HFF-Myc (cell line): Measurements from ENCODE around the gene FARP2.

ENCODE experiments used
- DNase-seq: peaks from one replicate; pipeline ENCODE4 v3.0.0-alpha.2; 2011; ENCODE audit warnings: low read depth; ENCODE audit errors: extremely low read depth
- H3K4me3 ChIP-seq: replicated peaks from 2 replicates; pipeline ENCODE4 v1.5.1; 2011; ENCODE audit warnings: low read depth, mild to moderate bottlenecking, control low read depth, low read length
- TF ChIP-seq, protein P1 (sequence below): IDR thresholded peaks from 2 replicates; pipeline ENCODE4 v1.5.1; 2012; ENCODE audit warnings: mild to moderate bottlenecking, low read depth, low read length, control low read depth; ENCODE audit errors: missing control alignments

The FARP2 gene

DNA sequence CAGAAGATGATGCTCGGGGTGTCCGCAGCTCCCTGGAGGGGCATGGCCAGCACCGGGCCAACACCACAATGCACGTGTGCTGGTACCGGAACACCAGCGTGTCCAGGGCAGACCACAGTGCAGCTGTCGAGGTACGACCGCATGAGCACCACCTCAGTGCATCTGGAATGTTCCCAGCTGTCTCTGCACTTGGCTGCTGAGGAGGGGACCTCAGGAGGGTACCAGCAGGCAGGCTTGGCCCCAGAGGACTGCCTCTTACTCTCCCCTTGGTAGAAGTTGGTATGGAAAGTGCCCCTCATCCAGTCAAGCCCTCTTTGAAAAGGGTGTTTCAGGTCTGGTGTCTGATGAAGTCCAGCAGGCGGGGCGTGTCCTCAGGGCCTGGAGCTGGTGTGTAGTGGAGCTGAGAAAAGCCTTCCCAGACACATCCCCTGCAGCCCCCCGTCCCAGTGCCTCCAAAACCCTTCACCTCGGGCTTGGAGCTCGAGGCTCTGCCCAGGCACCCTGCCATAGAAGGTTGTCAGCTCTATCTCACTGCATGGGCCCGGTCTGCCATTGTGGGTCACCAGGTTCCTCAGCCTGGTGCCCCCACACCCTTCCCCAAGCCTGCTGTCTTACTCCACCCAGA, 135.6 kb downstream of the FARP2 start:
- H3K4me3 ChIP-seq: no peak overlapping the region
- TF ChIP-seq, protein P1, sequence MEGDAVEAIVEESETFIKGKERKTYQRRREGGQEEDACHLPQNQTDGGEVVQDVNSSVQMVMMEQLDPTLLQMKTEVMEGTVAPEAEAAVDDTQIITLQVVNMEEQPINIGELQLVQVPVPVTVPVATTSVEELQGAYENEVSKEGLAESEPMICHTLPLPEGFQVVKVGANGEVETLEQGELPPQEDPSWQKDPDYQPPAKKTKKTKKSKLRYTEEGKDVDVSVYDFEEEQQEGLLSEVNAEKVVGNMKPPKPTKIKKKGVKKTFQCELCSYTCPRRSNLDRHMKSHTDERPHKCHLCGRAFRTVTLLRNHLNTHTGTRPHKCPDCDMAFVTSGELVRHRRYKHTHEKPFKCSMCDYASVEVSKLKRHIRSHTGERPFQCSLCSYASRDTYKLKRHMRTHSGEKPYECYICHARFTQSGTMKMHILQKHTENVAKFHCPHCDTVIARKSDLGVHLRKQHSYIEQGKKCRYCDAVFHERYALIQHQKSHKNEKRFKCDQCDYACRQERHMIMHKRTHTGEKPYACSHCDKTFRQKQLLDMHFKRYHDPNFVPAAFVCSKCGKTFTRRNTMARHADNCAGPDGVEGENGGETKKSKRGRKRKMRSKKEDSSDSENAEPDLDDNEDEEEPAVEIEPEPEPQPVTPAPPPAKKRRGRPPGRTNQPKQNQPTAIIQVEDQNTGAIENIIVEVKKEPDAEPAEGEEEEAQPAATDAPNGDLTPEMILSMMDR: no peak
- no peak for DNase-seq

DNA sequence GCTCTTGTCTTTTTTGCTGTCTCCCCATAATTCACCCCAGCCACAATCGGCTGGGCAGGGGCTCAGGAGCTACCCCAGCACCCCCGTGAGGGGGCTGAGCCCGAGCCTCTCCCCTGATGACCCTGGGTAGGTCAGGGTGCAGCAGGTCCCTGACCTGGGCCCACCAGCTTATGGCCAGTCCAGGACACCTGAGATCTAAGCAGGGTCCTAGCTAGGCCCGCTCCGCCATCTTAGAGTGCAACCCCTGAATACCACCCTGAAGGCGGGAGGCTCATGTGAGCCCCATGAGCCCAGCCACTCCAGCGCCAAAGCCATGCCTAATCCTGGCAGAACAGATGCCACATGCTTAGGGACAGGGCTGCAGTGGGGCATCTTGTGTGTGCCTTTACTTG, 136.1 kb downstream of the FARP2 start:
- TF ChIP-seq, protein P1: no peak
- H3K4me3 ChIP-seq: no peak overlapping the region
- no peak for DNase-seq

DNA sequence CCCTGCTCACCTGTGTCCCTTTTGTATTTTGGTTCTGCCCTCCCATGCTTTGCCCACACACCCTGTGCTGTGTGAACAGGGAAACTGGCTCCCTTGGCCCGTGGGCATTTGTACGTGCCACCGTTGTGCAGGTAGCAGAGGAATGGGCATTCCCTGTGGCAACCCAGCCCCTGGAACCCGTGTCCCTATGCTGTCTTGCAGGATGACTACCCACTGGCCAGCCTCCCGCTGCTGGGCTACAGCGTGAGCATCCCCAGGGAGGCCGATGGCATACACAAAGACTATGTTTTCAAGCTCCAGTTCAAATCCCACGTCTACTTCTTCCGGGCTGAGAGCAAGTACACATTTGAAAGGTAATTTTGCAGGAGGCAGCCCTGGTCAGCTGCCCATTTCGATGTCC, 137.0 kb downstream of the FARP2 start:
- no peak for DNase-seq
- no peak overlapping the region for H3K4me3 ChIP-seq
- TF ChIP-seq, protein P1: no peak

DNA sequence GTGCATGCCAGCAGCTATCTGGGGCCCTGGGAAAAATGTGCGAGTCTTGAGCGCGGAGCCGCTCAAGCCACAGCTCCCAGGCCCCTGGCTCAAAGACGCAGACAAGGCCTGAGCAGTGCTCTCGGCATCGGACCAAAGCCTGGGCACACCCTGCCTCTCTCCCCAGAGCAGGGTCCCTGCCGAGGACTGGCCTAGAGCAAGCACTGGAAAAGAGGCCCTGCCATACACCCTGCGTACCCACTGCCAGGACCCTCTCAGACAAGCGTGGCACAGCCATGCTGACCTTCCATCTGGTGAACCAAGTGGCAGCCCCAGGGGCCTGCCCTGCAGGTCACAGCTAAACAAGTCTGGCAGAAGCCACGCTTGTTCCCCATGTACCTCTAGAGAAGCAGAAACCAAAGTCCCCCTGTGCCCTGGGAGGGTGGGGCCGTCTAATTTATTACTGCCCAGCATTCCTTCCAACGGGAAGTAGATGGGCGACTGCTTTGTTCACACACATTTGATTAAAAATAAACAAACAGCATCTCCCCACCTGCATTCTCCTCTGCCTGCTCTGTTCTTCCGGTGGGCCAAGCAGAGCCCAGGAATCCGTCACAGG, 138.3 kb downstream of the FARP2 start:
- no peak overlapping the region for H3K4me3 ChIP-seq
- TF ChIP-seq, protein P1: no peak
- DNase-seq: no peak

DNA sequence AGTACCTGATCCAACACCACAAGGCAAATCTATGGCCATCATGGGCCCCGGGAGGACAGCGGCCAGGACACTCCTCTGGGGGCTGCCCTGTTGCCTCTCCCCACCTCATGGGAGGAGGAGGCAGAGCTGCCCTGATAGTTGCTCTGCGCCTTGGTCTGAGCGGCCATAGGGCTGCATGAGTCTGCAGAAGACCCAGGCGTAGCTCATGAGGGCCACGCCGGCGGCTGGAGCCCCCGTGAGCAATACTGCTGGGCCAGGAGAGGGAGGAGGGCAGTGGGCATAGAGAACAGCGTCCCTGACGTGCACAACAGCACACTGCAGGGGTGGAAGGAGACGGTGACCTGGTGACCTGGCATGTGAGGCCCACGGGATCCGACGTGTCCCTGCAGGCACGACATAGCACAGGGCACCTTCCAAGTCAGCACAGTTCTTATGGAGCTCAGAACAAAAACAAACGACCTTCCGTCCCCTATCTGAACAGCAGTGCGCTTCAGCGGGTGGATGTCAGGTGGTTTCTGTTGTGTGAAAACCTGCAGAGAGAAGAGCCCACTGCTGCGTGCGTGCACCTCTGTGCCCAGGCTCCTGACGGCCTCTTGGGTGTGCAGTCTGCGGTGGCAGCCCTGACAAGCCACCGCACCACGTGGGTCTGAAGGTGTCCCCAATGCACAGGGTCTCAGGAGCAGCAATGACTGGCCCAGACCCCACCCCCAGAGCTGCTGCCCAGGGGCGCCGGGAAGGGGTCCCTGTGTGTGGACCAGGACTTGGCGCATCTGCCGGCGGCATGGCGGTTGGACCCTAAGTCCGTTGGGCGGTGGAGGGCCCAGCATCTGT, 139.3 kb downstream of the FARP2 start:
- TF ChIP-seq, protein P1: no peak
- H3K4me3 ChIP-seq: no peak overlapping the region
- DNase-seq: no peak

DNA sequence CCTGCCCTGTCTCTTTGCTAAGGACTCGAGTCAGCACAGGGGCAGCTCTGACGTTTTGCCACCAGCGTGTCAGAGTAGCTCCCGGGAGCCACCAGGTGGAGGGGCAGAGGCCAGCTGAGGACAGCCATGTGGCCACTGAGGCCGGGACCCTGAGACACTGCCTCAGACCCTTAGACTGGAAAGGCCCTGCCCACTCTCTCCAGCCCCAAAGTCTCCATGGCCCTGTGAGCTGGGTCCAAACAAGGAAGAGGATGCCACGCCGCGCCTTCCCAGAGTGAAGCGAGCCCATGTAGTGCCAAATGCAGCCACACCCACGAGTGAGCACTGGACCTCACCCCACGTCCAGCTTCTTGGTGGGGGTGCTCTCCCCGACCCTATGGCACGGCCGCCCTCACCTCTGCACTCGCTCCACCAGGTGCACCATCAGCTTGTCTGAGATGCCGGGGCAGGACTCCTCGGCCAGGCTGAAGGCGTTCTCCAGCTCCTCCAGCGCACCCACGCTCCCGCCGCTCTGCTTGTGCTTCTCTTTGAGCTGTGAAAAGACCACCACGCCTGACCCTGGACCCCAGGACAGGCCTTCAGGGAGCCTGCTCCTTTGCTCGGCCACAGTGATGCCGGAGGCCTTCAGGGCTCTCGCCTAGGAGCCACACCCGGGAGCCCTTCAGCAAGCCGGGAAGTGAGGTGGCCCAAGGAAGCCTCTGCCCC, 140.1 kb downstream of the FARP2 start:
- TF ChIP-seq, protein P1: no peak
- H3K4me3 ChIP-seq: no peak overlapping the region
- DNase-seq: no peak
